ENCODE measurements around the gene PDHX.

- TF ChIP-seq GLIS3 (CRISPR knock-in tag; IDR thresholded peaks at IDR 0.05) (no peak), PATZ1 (CRISPR knock-in tag; IDR thresholded peaks at IDR 0.05; ENCODE audit: borderline replicate concordance) (no peak), ZNF565 (CRISPR knock-in tag; conservative IDR thresholded peaks at IDR 0.05; ENCODE audit: low read depth) (no peak), ZC3H10 (CRISPR knock-in tag; IDR thresholded peaks at IDR 0.05) (no peak)
These were observed 55.9 kb downstream of the PDHX start for GRCh38 chr11:34972366-34972765.
